ENCODE measurements around the gene PFN1. TPM values are rescaled to one million over a fixed set of nuclear protein-coding genes. Genes with fewer than 3 reads are reported as not detected.

Gene PFN1
- total and polyA plus RNA-seq, 2 of the 8 experiments (the other 6 are each of a cell fraction or from before 2014, with no cell fraction given) = 1,355 to 1,949 TPM

- Histone ChIP-seq H4K91ac (replicated peaks; ENCODE audit: insufficient read length, low read length) (no peak overlapping the region), H3K9ac (replicated peaks in 1 of 4; ENCODE audit: extremely low read depth in 1 of 4, low read depth in 3 of 4, low read length in 3 of 4) (no peak overlapping the region; a peak in 2 of 7 replicates), H4K5ac (ENCODE audit: insufficient read length, low read depth, low read length) (no peak overlapping the region), H2BK20ac (ENCODE audit: low read length) (no peak overlapping the region), H3K18ac (ENCODE audit: extremely low read depth, low read length) (no peak overlapping the region), H2BK5ac (ENCODE audit: low read depth, low read length) (0 out of 2 replicates have a peak overlapping the region, but pooled peaks have one; percentile 12), H3K36me3 (ENCODE audit: control insufficient read depth in 2 of 4, insufficient read depth in 4 of 4, low read length in 3 of 4) (peaks cover 13 to 23% (median 19%) of the 10 kb centered on the region in 4 experiments), H3K23me2 (ENCODE audit: low read depth, low read length) (peaks cover 15% of the 10 kb centered on the region; the same call in 1 of the 2 replicates), H2AFZ (ENCODE audit: low read length) (no peak overlapping the region), H3K79me1 (ENCODE audit: low read depth, low read length) (peaks cover 9% of the 10 kb centered on the region), H3K4me1 (replicated peaks in 1 of 4; ENCODE audit: control insufficient read depth in 3 of 4, insufficient read depth in 4 of 4, low read length in 3 of 4) (peaks cover 0 to 11% (median 7%) of the 10 kb centered on the region in 4 experiments; a peak in 6 of 7 replicates), H3K9me3 (ENCODE audit: insufficient read depth in 2 of 2, low read depth in 1 of 2, low read length in 1 of 2) (no peaks in the 10 kb centered on the region), H2BK12ac (ENCODE audit: low read depth, low read length) (no peak overlapping the region), H3K23ac (ENCODE audit: insufficient read length) (no peak overlapping the region), H3K14ac (ENCODE audit: insufficient read length) (no peak overlapping the region), H3K56ac (replicated peaks; ENCODE audit: insufficient read length, low read depth, low read length) (no peak overlapping the region), H2AK5ac (ENCODE audit: low read depth, low read length) (no peak overlapping the region), H2BK120ac (replicated peaks; ENCODE audit: low read depth, low read length) (no peak overlapping the region), H2BK15ac (ENCODE audit: low read length) (no peak overlapping the region), H3K79me2 (ENCODE audit: control insufficient read depth in 1 of 2, insufficient read depth in 2 of 2, low read length in 2 of 2) (peaks cover 0 to 27% of the 10 kb centered on the region in 2 experiments; a peak in 3 of 4 replicates), H3K4ac (replicated peaks; ENCODE audit: insufficient read length, low read depth, low read length) (no peak overlapping the region), H3K27me3 (replicated peaks in 1 of 4; ENCODE audit: control insufficient read depth in 3 of 4, extremely low read depth in 1 of 4, insufficient read depth in 3 of 4, low read length in 3 of 4) (no peaks in the 10 kb centered on the region), H4K8ac (ENCODE audit: extremely low read depth, insufficient read depth, low read length) (peak overlapping the region; percentile 42), H3K27ac (ENCODE audit: low read depth, low read length) (no peak overlapping the region), H4K20me1 (replicated peaks in 1 of 2; ENCODE audit: control insufficient read depth in 1 of 2, insufficient read depth in 2 of 2, low read length in 2 of 2) (peaks cover 0 to 4% of the 10 kb centered on the region in 2 experiments), H3K4me2 (ENCODE audit: insufficient read depth in 1 of 2, low read depth in 2 of 2, low read length in 2 of 2) (peak overlapping the region; percentile 93 to 96; a peak in 1 of 4 replicates), H3K4me3 (ENCODE audit: extremely low read depth in 1 of 4, insufficient read depth in 2 of 4, low read depth in 3 of 4, low read length in 4 of 4) (no peak overlapping the region)
- DNase-seq (ENCODE audit: low read depth in 1 of 2, low spot score in 2 of 2) = no peak
- CTCF ChIA-PET (ENCODE audit: partially characterized antibody) = interaction anchor here (0.7 to 5.9 kb wide), 5 partner anchors 17 to 207 kb away, joined by 3 to 26 read pairs (median 6); partner anchors contain the start of genes CHRNE, MED11 and SPAG7
- POLR2A ChIA-PET (ENCODE audit: partially characterized antibody) = interaction anchor here (2.3 to 27.4 kb wide), 6 partner anchors 9 to 42 kb away, joined by 9 to 987 read pairs (median 31); partner anchors contain the start of genes C17orf107, CHRNE, ENO3 and GP1BA
- FAIRE-seq = no peak
- 93% methylated on average over 11 of the region's 11 CpGs; no CpG with 5 or more reads in 1 of the 2 experiments for WGBS, 2 experiments (ENCODE audit: extremely low coverage in 1 of 2, insufficient coverage in 1 of 2, insufficient read length in 1 of 2, insufficient replicate concordance in 2 of 2, low coverage in 1 of 2, low lambda C conversion rate in 2 of 2, missing lambda C conversion rate in 1 of 2)
- TF ChIP-seq SP4 (IDR thresholded peaks at IDR 0.05; ENCODE audit: low read length) = no peak
- TF ChIP-seq EP300 (IDR thresholded peaks at IDR 0.05; ENCODE audit: borderline replicate concordance in 1 of 2, low read depth in 2 of 2, low read length in 2 of 2) = no peak
Measured at GRCh38 chr17:4938069-4938491, 10.2 kb downstream of the PFN1 start.

All from H1 (cell line).